HepG2 (cell line): ENCODE results near the gene DGKB. TPM values are rescaled to one million over a fixed set of nuclear protein-coding genes. Genes with fewer than 3 reads are reported as not detected.

ENCODE experiments used
- ATAC-seq: fragments of 200-7000 bp; cut with Tn5 transposase; 3 replicates; pipeline ENCODE4 v1.9.1; 2020; ENCODE audit warnings: mild to moderate bottlenecking, moderate library complexity
- BruUV-seq: library from RNA; stranded (reverse); fragments of 400-500 nt; replicated peaks from 2 replicates; lab custom pipeline; 2021; lab: Mats Ljungman, UMichigan
- CTCF ChIA-PET: fragments of 300-600 bp; formaldehyde crosslinking; extraction: SDS; loops from one replicate; lab custom pipeline; 2021; ENCODE audit warnings: low total read pairs, inconsistent platforms, low intra/inter-chr PET ratio; lab: Yijun Ruan, JAX
- POLR2A ChIA-PET: fragments of 350-600 bp; sonication (Branson Sonifier 250); formaldehyde crosslinking; loops from one replicate; lab custom pipeline; 2020; ENCODE audit warnings: antibody characterized with exemption, inconsistent platforms; lab: Yijun Ruan, JAX
- DNase-seq: peaks from one replicate; pipeline ENCODE4 v3.0.0-alpha.2; 2015; ENCODE audit warnings: low spot score
- FAIRE-seq: peaks from 3 replicates; lab custom pipeline; 2011; peaks lifted over from hg19 to GRCh38; lab: Jason Lieb, UNC
- H2AFZ ChIP-seq: one replicate; pipeline ENCODE4 v1.6.1; 2011; ENCODE audit warnings: low read length, inconsistent platforms
- H3K27ac ChIP-seq: fragments of 300-600 bp; 3 replicates; pipeline ENCODE4 v1.8.0; 2011; ENCODE audit warnings: mixed run types, mild to moderate bottlenecking, mixed read lengths, low read length, inconsistent platforms; ENCODE audit not compliant: insufficient read depth; ENCODE audit errors: extremely low read length
- H3K27me3 ChIP-seq, 2 experiments: fragments of 200-600 bp in 1 of 2; 2 replicates in 1 of 2; 3 replicates in 1 of 2; pipeline versions ENCODE4 v1.6.0 to v1.8.0; 2011; ENCODE audit warnings: low read length in 2 of 2, mild to moderate bottlenecking in 2 of 2, moderate library complexity in 2 of 2, inconsistent platforms in 1 of 2; ENCODE audit not compliant: insufficient read depth in 2 of 2, control insufficient read depth in 1 of 2
- H3K36me3 ChIP-seq, 2 experiments: fragments of 200-600 bp in 1 of 2; replicated peaks in 1 of 2; 2 replicates in 1 of 2; 3 replicates in 1 of 2; pipeline versions ENCODE4 v1.5.1 to v1.8.0; 2011; ENCODE audit warnings: low read length in 2 of 2, inconsistent platforms in 1 of 2; ENCODE audit not compliant: insufficient read depth in 2 of 2, control insufficient read depth in 1 of 2
- H3K4me1 ChIP-seq: 2 replicates; pipeline ENCODE4 v1.5.1; 2012; ENCODE audit warnings: low read length, inconsistent platforms; ENCODE audit not compliant: insufficient read depth
- H3K4me2 ChIP-seq: 2 replicates; pipeline ENCODE4 v1.6.0; 2011; ENCODE audit warnings: low read depth, low read length, inconsistent platforms
- H3K4me3 ChIP-seq, 3 experiments: fragments of 200-600 bp in 1 of 3; sonication (generic), shearing (Covaris generic) in 1 of 3; replicated peaks in 1 of 3; 2 replicates each; pipeline ENCODE4 v1.5.1; 2011 to 2016; ENCODE audit warnings: low read length in 3 of 3, inconsistent platforms in 2 of 3, low read depth in 2 of 3, mild to moderate bottlenecking in 2 of 3, control low read depth in 1 of 3, mixed read lengths in 1 of 3; ENCODE audit not compliant: insufficient read depth in 1 of 3
- H3K79me2 ChIP-seq: one replicate; pipeline ENCODE4 v1.6.1; 2011; ENCODE audit warnings: low read length, inconsistent platforms; ENCODE audit not compliant: insufficient read depth
- H3K9ac ChIP-seq: 2 replicates; pipeline ENCODE4 v1.6.0; 2011; ENCODE audit warnings: mild to moderate bottlenecking, low read depth, low read length, inconsistent platforms; ENCODE audit not compliant: insufficient read depth
- H3K9me3 ChIP-seq: 2 replicates; pipeline ENCODE4 v1.5.1; 2012; ENCODE audit warnings: mild to moderate bottlenecking, low read length
- H4K20me1 ChIP-seq: 2 replicates; pipeline ENCODE4 v1.6.0; 2011; ENCODE audit warnings: inconsistent platforms, mild to moderate bottlenecking, low read length, moderate library complexity; ENCODE audit not compliant: insufficient read depth
- E2F5 ChIP-seq: sonication (generic); formaldehyde crosslinking; conservative IDR thresholded peaks from 2 replicates; pipeline ENCODE4 v1.4.0; 2020; ENCODE audit warnings: missing genetic modification reagents
- FOXA3 ChIP-seq: IDR thresholded peaks from 2 replicates; pipeline ENCODE4 v1.6.1; 2016; ENCODE audit warnings: missing genetic modification reagents, missing compliant biosample characterization
- FOXP4 ChIP-seq: sonication (generic); formaldehyde crosslinking; IDR thresholded peaks from 2 replicates; pipeline ENCODE4 v1.4.0; 2020; ENCODE audit warnings: missing genetic modification reagents
- GRHL1 ChIP-seq: sonication (generic); formaldehyde crosslinking; conservative IDR thresholded peaks from 2 replicates; pipeline ENCODE4 v1.8.0; 2022; ENCODE audit warnings: missing genetic modification reagents
- HOXA7 ChIP-seq: sonication (generic); formaldehyde crosslinking; IDR thresholded peaks from 2 replicates; pipeline ENCODE4 v1.8.1; 2022; ENCODE audit warnings: mild to moderate bottlenecking, missing genetic modification reagents, moderate library complexity
- JDP2 ChIP-seq: sonication (generic); formaldehyde crosslinking; IDR thresholded peaks from 2 replicates; pipeline ENCODE4 v1.8.1; 2022; ENCODE audit warnings: missing genetic modification reagents, borderline replicate concordance
- KDM6A ChIP-seq: IDR thresholded peaks from 2 replicates; pipeline ENCODE4 v1.6.1; 2016; ENCODE audit warnings: low read depth
- KMT2A ChIP-seq: sonication (generic); formaldehyde crosslinking; IDR thresholded peaks from 2 replicates; pipeline ENCODE4 v1.4.0; 2020; ENCODE audit warnings: missing genetic modification reagents
- LBX2 ChIP-seq: sonication (generic); formaldehyde crosslinking; IDR thresholded peaks from 2 replicates; pipeline ENCODE4 v1.5.0; 2020; ENCODE audit warnings: missing genetic modification reagents, mild to moderate bottlenecking, borderline replicate concordance
- PLRG1 ChIP-seq: fragments of 450-650 bp; conservative IDR thresholded peaks from 2 replicates; pipeline ENCODE4 v1.6.1; 2016
- SIX1 ChIP-seq: sonication (generic); formaldehyde crosslinking; IDR thresholded peaks from 2 replicates; pipeline ENCODE4 v1.4.0; 2020; ENCODE audit warnings: missing genetic modification reagents, borderline replicate concordance
- SNAI1 ChIP-seq: sonication (generic); formaldehyde crosslinking; IDR thresholded peaks from 2 replicates; pipeline ENCODE4 v1.5.0; 2020; ENCODE audit warnings: mild to moderate bottlenecking, missing genetic modification reagents, borderline replicate concordance
- TBL1XR1 ChIP-seq: fragments of 150-350 bp; IDR thresholded peaks from 2 replicates; pipeline ENCODE4 v1.6.1; 2014; ENCODE audit warnings: borderline replicate concordance, low read length; ENCODE audit not compliant: partially characterized antibody
- ZBTB37 ChIP-seq: sonication (generic); formaldehyde crosslinking; IDR thresholded peaks from 2 replicates; pipeline ENCODE4 v1.4.0; 2020; ENCODE audit warnings: mild to moderate bottlenecking, missing genetic modification reagents
- ZKSCAN1 ChIP-seq: fragments of 150-350 bp; IDR thresholded peaks from 2 replicates; pipeline ENCODE4 v1.6.1; 2014; ENCODE audit warnings: low read length
- ZNF143 ChIP-seq: sonication (generic); formaldehyde crosslinking; IDR thresholded peaks from 2 replicates; pipeline ENCODE4 v1.4.0; 2020; ENCODE audit warnings: missing genetic modification reagents
- ZNF205 ChIP-seq: IDR thresholded peaks from 2 replicates; pipeline ENCODE4 v1.6.1; 2018; ENCODE audit warnings: missing biosample characterization, missing genetic modification reagents
- ZNF331 ChIP-seq: sonication (generic); formaldehyde crosslinking; IDR thresholded peaks from 2 replicates; pipeline ENCODE4 v1.4.0; 2020; ENCODE audit warnings: missing genetic modification reagents
- ZNF547 ChIP-seq: sonication (generic); formaldehyde crosslinking; IDR thresholded peaks from 2 replicates; pipeline ENCODE4 v1.5.1; 2020; ENCODE audit warnings: mild to moderate bottlenecking, missing genetic modification reagents
- WGBS: methylation state at CpG from one replicate; pipeline ENCODE4 v1.1.6; 2017; ENCODE audit warnings: low lambda C conversion rate; 5-methylcytosine and 5-hydroxymethylcytosine counted together
- in situ Hi-C: cut with HindIII; loops from 2 replicates; pipeline ENCODE4 v1.10.0; 2017; ENCODE audit warnings: low pct_unique_long_range_greater_than_20kb; ENCODE audit not compliant: extremely low pct_ligation_motif_present
- intact Hi-C: fragments of 100-400 bp; cut with micrococcal nuclease; formaldehyde crosslinking; loops from one replicate; pipeline ENCODE4 v1.10.0; 2022; ENCODE audit not compliant: unreplicated experiment
- polyA plus RNA-seq, 8 experiments: library from polyadenylated mRNA; depleted of rRNA in 3 of 8; stranded (reverse) in 7 of 8; unstranded in 1 of 8; fragments of >200 nt; fragmentation: Illumina TruSeq in 4 of 8; extraction: Trizol in 4 of 8; gene quantifications; 2 replicates each; pipeline versions ENCODE4 v1.2.1 to v1.2.3, GENCODE V29; 2011 to 2016; ENCODE audit warnings: low read depth in 4 of 8, missing spikeins in 1 of 8, mixed read lengths in 1 of 8; ENCODE audit not compliant: insufficient read depth in 1 of 8
- total RNA-seq, 5 experiments: library from RNA; depleted of rRNA; stranded (reverse); fragments of >200 nt; fragmentation: Illumina TruSeq; extraction: Trizol; gene quantifications; 2 replicates each; pipeline ENCODE4 v1.2.3, GENCODE V29; 2016; ENCODE audit warnings: low read depth in 1 of 5

Gene DGKB
- total and polyA plus RNA-seq, 2 of the 13 experiments (the other 11 are each of a cell fraction or from before 2014, with no cell fraction given), result not detected

- ATAC-seq (no peak), DNase-seq (no peak), FAIRE-seq (no peak)
- H3K36me3 ChIP-seq, result no peaks in the 10 kb centered on the region
- intact Hi-C loops (no loop called here), in situ Hi-C loops (no loop called here)
- no peak for TF ChIP-seq E2F5 (CRISPR knock-in tag)
- TF ChIP-seq FOXP4 (CRISPR knock-in tag), result no peak
- no peak for TF ChIP-seq PLRG1
- TF ChIP-seq JDP2 (CRISPR knock-in tag), result no peak
- no peak for TF ChIP-seq SNAI1 (CRISPR knock-in tag)
- no peak for TF ChIP-seq KMT2A
- TF ChIP-seq ZBTB37 (CRISPR knock-in tag), result no peak
- no peak for TF ChIP-seq GRHL1
- TF ChIP-seq TBL1XR1, result no peak
- no peak for TF ChIP-seq ZNF547 (CRISPR knock-in tag)
- no peak for TF ChIP-seq SIX1 (CRISPR knock-in tag)
- no peak for TF ChIP-seq ZNF205 (CRISPR knock-in tag)
- no peak for TF ChIP-seq ZNF143
- no peak for TF ChIP-seq ZKSCAN1
- TF ChIP-seq HOXA7, result no peak
- no peak for TF ChIP-seq LBX2 (CRISPR knock-in tag)
- no peak for TF ChIP-seq KDM6A (CRISPR knock-in tag)
- no peak for TF ChIP-seq ZNF331 (CRISPR knock-in tag)
- no peak for TF ChIP-seq FOXA3 (CRISPR knock-in tag)
- WGBS, result 0% methylated on average over 1 of the region's 1 CpG
- no peak overlapping the region for H2AFZ ChIP-seq
- H3K4me2 ChIP-seq, result no peak overlapping the region
- ChIA-PET POLR2A (no interaction called here), CTCF (no interaction called here)
- H3K79me2 ChIP-seq, result no peaks in the 10 kb centered on the region
- no peaks in the 10 kb centered on the region for H3K27me3 ChIP-seq
- BruUV-seq, result no TSS peak
- peaks cover 7% of the 10 kb centered on the region; the same call in 1 of the 2 replicates for H3K9me3 ChIP-seq
- H3K4me1 ChIP-seq, result no peaks in the 10 kb centered on the region
- no peak overlapping the region for H3K4me3 ChIP-seq
- H3K27ac ChIP-seq, result no peak overlapping the region
- no peak overlapping the region for H3K9ac ChIP-seq
- H4K20me1 ChIP-seq, result no peaks in the 10 kb centered on the region
Observed at GRCh38 chr7:14861456-14861855, 41.1 kb downstream of the DGKB start.
